WI38 (cell line): ENCODE measurements around the gene PELO.

Source experiments
- H3K4me3 ChIP-seq: 2 replicates; pipeline ENCODE4 v1.5.1; 2011; ENCODE audit warnings: low read depth, mild to moderate bottlenecking, control low read depth, low read length
- CTCF ChIP-seq: IDR thresholded peaks from 2 replicates; pipeline ENCODE4 v1.5.1; 2012; ENCODE audit warnings: low read depth, mild to moderate bottlenecking, control low read depth, low read length

The PELO gene

GRCh38 chr5:52789851-52790250, 2.1 kb downstream of the PELO start:
- no peak for TF ChIP-seq CTCF
- H3K4me3 ChIP-seq, result peak overlapping the region; percentile 82

DNA sequence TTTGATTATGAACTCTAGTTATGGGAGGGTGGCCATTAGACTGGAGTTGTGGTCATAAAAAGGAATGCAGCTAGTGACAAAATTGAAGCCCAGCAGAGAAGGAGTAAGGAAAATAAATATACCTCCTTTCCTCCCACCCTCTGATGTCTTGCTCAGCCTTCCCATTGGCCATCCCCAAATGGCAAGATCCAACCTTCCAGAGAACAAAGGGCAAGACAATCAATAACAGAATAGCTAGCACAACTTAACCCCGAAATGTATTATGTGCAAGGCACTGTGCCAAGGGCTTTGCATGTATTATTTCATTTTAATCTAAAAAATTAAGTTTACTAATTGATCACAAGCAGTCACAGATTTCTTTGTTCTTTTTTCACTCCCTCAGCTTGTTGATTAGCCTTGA, 3.6 kb downstream of the PELO start:
- TF ChIP-seq CTCF, result no peak
- H3K4me3 ChIP-seq, result no peak overlapping the region

DNA sequence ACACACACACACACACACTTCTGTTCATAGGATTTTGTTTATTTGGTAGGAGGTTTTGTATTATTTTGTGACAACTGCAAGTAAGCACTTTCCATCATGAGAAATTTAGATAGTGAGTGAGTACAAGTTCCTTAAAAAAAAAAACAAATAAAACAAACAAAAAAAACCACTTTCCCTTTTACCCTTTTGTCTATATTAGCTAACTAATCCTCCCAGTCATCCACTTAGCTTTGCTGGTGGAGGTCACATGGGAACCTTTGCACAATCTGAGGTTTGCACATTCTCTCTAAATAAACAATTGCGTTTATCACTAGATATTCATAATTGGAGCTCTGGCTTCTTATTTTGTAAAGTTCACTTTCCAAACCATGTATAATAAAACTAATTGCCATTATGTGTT, 6.8 kb downstream of the PELO start:
- no peak overlapping the region for H3K4me3 ChIP-seq
- TF ChIP-seq CTCF, result no peak

GRCh38 chr5:52796031-52796430, 8.3 kb downstream of the PELO start:
- no peak for TF ChIP-seq CTCF

GRCh38 chr5:52796516-52797103, 8.9 kb downstream of the PELO start:
- no peak overlapping the region for H3K4me3 ChIP-seq
- TF ChIP-seq CTCF, result no peak

More at GRCh38 chr5:52796031-52796430, 8.3 kb downstream of the PELO start:
- no peak overlapping the region for H3K4me3 ChIP-seq

DNA sequence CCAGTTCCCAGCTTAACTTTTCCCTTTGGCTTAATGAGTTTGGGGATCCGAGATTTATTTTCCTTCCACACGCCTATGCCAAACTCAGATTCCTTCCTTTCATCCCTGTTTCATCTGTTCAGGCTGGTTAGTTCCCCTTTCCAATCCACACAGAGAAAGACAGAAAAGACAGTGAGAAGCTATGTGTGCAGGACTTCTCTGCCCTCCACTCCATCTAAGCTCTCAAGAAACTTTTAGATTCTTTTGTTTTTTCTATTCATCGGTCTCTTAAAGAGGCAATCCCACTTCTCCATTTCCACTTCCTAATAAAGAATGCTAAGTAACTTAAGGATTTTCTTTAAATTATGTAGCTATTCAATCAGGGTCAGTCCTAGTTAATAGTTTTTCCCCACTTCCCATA, 11.2 kb downstream of the PELO start:
- TF ChIP-seq CTCF, result no peak
- peak overlapping the region; percentile 85 for H3K4me3 ChIP-seq

DNA sequence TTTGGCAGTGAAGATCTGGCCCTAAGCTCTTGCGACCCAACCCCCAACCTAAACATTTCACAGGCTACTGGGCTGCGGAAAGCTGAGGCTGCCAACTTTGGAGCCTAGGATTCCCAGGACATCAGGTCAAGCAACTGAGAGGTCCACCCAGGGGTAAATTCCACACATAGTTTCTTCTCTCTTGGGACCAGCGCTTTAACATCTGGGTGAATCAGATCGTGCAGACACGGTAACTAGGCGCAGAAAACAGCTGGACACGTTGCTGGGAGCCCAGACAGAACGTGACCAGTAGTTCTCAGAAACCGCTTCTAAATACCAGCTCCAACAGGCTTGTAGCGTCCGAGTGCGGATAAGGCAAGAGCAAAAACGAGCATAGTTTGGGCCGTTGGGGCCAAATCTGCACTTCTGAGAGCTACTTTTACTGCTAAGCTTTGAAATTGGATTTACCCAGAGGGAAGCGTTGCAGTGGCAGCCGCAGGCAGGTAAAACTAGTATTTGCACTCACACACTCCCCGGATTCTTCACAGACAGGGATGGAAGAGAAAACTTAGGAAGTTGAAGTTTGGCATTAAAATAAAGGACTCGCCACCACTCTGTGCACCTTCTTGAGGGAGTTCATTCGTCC, 11.8 kb downstream of the PELO start:
- H3K4me3 ChIP-seq, result peak overlapping the region; percentile 85
- no peak for TF ChIP-seq CTCF
